ENCODE results near the gene ZSWIM1.

- TF ChIP-seq FOXA1 (IDR thresholded peaks at IDR 0.05): no peak
- TF ChIP-seq SUZ12 (IDR thresholded peaks at IDR 0.05): no peak
- TF ChIP-seq TARDBP (IDR thresholded peaks at IDR 0.05): no peak
- TF ChIP-seq FOXM1 (IDR thresholded peaks at IDR 0.05; ENCODE audit: borderline replicate concordance): no peak
- TF ChIP-seq BHLHE40 (IDR thresholded peaks at IDR 0.05; ENCODE audit: borderline replicate concordance): no peak
- no peak for TF ChIP-seq PKNOX1 (IDR thresholded peaks at IDR 0.05)
- no peak for TF ChIP-seq FOXK2 (IDR thresholded peaks at IDR 0.05)
- TF ChIP-seq LEF1 (IDR thresholded peaks at IDR 0.05; ENCODE audit: borderline replicate concordance): no peak
- TF ChIP-seq L3MBTL2 (conservative IDR thresholded peaks at IDR 0.05): no peak
- no peak for TF ChIP-seq ELF4 (IDR thresholded peaks at IDR 0.05)
- no peak for TF ChIP-seq CTBP1 (IDR thresholded peaks at IDR 0.05; ENCODE audit: borderline replicate concordance)
- TF ChIP-seq SP1 (IDR thresholded peaks at IDR 0.05): no peak
- no peak for TF ChIP-seq ZNF384 (IDR thresholded peaks at IDR 0.05)
- no peak for TF ChIP-seq NFRKB (IDR thresholded peaks at IDR 0.05)
Observed at GRCh38 chr20:45897289-45897688, 16.3 kb downstream of the ZSWIM1 start.
